Skeletal muscle satellite cell (primary cell): ENCODE measurements around the gene PIK3R4.

Experiments
- H3K27me3 ChIP-seq: 2 replicates; pipeline ENCODE4 v1.7.0; 2013; ENCODE audit warnings: low read length; ENCODE audit not compliant: control insufficient read depth, insufficient read depth
- H3K36me3 ChIP-seq: 2 replicates; pipeline ENCODE4 v1.7.0; 2013; ENCODE audit warnings: mild to moderate bottlenecking, control low read depth, low read length; ENCODE audit not compliant: insufficient read depth
- H3K4me1 ChIP-seq: 2 replicates; pipeline ENCODE4 v1.7.0; 2013; ENCODE audit warnings: low read length; ENCODE audit not compliant: control insufficient read depth, insufficient read depth
- H3K4me2 ChIP-seq: 2 replicates; pipeline ENCODE4 v1.7.0; 2013; ENCODE audit warnings: mild to moderate bottlenecking, low read length
- H3K4me3 ChIP-seq: 2 replicates; pipeline ENCODE4 v1.7.0; 2013; ENCODE audit warnings: low read length
- H3K9ac ChIP-seq: 2 replicates; pipeline ENCODE4 v1.7.0; 2013; ENCODE audit warnings: mild to moderate bottlenecking, low read depth, low read length, moderate library complexity
- H3K9me3 ChIP-seq: replicated peaks from 2 replicates; pipeline ENCODE4 v1.7.0; 2013; ENCODE audit warnings: mild to moderate bottlenecking, control low read depth, low read length

PIK3R4 gene

DNA sequence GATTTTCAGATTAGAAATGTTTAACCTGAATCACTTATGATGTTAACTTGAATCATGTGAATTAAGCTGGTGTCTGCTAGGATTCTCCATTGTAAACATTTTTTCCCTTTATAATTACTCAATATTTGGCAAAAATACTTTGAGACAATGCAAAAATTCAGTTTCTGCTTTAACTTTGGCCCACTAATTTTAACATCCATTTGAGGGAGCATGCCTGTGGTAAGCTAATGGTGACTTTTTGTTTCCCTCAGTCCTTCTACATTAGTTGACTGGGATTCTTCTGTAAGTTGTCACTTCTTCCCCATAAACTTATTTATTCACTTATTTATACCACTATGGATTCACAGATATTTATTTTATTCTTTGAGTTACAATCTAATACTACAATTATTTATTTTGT lies 59.3 kb downstream of the PIK3R4 start:
- Histone ChIP-seq H3K4me3 (no peak overlapping the region), H3K9ac (no peak overlapping the region), H3K27me3 (no peaks in the 10 kb centered on the region), H3K4me2 (no peak overlapping the region), H3K4me1 (peaks cover 6% of the 10 kb centered on the region), H3K36me3 (peaks cover 34% of the 10 kb centered on the region), H3K9me3 (no peaks in the 10 kb centered on the region)

DNA sequence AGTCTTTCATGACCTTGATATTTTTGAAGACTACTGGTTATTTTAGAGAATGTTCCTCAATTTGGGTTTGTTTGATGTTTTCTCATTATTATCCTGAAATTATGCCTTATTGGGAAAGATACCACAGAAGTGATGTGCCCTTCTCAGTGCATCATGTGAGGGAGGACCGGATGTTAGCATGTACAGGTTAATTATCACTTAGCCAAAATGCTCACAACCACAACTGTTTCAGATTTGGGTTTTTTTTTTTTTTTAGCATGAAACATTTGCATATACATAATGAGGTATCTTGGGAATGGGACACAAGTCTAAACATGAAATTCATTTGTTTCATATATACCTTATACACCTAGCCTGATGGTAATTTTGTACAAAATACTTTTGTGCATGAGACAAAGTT lies 59.8 kb downstream of the PIK3R4 start:
- Histone ChIP-seq H3K4me1 (peaks cover 6% of the 10 kb centered on the region), H3K4me2 (no peak overlapping the region), H3K27me3 (no peaks in the 10 kb centered on the region), H3K9me3 (no peaks in the 10 kb centered on the region), H3K36me3 (peaks cover 39% of the 10 kb centered on the region), H3K9ac (no peak overlapping the region), H3K4me3 (no peak overlapping the region)

DNA sequence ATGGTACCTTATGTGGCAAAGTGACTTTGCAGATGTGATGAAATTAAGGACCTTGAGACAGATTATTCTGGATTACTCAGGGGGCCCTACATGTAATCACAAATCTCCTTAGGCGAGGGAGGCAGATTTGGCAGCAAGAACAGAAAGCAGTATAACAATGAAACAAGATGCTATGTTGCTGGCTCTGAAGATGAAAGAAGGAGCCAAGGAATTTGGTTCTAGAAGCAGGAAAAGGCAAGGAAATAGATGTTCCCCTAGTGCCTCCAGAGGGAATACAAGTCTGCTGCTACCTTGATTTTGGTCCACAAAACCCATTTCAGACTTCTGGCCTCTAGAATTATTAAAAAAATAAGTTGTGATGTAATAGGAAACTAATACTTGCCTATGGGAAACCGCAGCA lies 64.5 kb downstream of the PIK3R4 start:
- H3K9me3 ChIP-seq, result no peaks in the 10 kb centered on the region
- no peak overlapping the region for H3K4me2 ChIP-seq
- H3K9ac ChIP-seq, result no peak overlapping the region
- H3K4me1 ChIP-seq, result no peaks in the 10 kb centered on the region
- no peak overlapping the region for H3K4me3 ChIP-seq
- H3K36me3 ChIP-seq, result peaks cover 47% of the 10 kb centered on the region
- H3K27me3 ChIP-seq, result no peaks in the 10 kb centered on the region

DNA sequence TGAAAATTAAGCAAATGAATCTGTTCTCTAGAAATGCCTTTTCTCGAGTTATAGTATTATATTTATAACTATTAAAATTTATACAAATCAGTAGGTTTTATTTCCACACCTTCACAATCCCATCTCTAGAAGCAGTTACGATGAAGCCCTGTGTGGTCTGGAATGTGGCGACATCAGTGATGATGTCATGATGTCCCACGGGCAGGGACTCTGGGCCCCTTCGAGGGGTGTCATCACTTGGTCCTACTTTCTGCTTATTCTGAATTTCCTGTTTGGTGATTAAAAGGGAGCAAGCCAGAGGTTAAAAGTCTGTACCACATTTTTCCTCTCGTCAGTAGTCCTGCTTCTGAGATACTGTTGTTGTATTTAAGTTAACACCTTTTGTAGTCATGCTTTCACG lies 67.4 kb downstream of the PIK3R4 start:
- Histone ChIP-seq H3K27me3 (no peaks in the 10 kb centered on the region), H3K9me3 (no peaks in the 10 kb centered on the region), H3K4me2 (no peak overlapping the region), H3K4me1 (no peaks in the 10 kb centered on the region), H3K36me3 (peaks cover 46% of the 10 kb centered on the region), H3K4me3 (no peak overlapping the region), H3K9ac (no peak overlapping the region)

DNA sequence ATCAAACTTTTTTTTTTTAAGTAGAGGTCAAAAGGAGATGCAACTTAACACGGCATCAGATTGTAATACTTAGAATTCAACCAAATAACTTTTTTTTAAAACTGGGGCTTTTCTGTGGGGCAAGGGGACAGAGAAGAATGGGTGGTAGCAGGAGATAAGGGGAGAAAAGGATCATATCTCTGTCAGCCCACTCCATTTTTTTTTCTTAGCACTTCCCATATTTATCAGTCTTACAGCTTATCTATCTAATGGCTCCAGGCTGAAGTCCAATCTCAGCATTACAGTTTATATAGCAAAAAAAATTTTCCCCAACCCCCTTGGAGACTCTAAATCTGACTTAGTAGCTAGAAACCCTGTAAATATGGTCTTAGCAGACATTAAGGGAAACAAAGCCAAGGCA lies 69.3 kb downstream of the PIK3R4 start:
- Histone ChIP-seq H3K27me3 (no peaks in the 10 kb centered on the region), H3K9ac (no peak overlapping the region), H3K9me3 (no peaks in the 10 kb centered on the region), H3K4me1 (no peaks in the 10 kb centered on the region), H3K4me2 (no peak overlapping the region), H3K36me3 (peaks cover 29% of the 10 kb centered on the region), H3K4me3 (no peak overlapping the region)

DNA sequence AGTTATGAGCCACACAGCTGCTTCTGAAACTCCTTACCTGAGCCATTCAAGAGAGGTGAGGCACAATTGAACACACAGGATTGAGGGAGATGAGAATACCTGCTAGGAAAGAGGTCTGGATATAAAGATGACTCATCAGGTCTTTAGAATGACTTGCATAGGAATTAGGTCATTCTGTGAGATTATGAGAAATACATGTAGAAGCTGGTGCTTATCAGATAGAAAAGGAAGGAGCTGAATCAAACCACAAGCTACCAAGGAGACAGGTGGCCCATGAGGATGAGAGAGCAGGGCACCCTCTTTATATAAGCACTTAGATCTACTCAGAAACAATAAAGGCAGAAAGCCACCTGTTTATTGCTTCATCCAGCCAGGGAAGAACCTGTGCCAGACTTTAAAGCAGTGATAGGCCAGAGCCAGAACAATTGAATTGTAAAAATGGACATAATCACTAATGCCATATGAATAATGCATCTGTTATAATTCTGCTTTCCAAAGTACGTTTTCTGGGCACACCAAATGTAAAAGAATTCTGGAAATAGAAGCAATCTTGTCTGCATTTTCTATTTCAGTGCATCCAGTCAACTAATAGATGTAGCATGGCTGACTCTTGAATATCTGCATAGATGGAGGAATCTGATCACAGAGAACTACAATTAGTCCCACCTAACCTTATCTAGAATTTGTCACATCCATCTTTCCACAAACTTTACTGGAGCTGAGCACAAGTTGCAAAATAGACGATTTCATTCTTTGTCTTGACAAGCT lies 74.9 kb downstream of the PIK3R4 start:
- no peak overlapping the region for H3K4me2 ChIP-seq
- H3K4me1 ChIP-seq, result no peaks in the 10 kb centered on the region
- no peak overlapping the region for H3K4me3 ChIP-seq
- peaks cover 7% of the 10 kb centered on the region for H3K36me3 ChIP-seq
- H3K9me3 ChIP-seq, result no peaks in the 10 kb centered on the region
- no peak overlapping the region for H3K9ac ChIP-seq
- H3K27me3 ChIP-seq, result no peaks in the 10 kb centered on the region

DNA sequence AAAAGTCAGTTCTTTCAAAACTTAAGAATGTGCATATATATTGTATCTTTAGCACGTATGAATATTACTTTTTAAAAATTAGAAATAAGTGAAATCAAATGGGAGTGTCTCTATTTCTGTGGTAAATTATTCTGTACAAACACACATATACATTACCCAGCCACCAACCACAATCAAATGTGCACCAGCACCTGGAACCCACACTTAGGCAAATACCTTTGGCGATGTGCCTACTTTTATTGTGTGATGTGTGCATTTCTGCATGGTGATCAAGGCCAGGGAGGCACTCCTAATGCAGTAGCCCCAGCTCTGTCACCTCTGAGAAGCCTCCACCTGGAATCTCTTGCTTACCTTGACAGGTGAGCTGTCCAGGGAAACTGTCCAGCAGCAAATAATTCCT lies 76.9 kb downstream of the PIK3R4 start:
- no peaks in the 10 kb centered on the region for H3K27me3 ChIP-seq
- no peak overlapping the region for H3K9ac ChIP-seq
- no peaks in the 10 kb centered on the region for H3K9me3 ChIP-seq
- no peak overlapping the region for H3K4me2 ChIP-seq
- peaks cover 4% of the 10 kb centered on the region for H3K36me3 ChIP-seq
- no peak overlapping the region for H3K4me3 ChIP-seq
- H3K4me1 ChIP-seq, result no peaks in the 10 kb centered on the region

DNA sequence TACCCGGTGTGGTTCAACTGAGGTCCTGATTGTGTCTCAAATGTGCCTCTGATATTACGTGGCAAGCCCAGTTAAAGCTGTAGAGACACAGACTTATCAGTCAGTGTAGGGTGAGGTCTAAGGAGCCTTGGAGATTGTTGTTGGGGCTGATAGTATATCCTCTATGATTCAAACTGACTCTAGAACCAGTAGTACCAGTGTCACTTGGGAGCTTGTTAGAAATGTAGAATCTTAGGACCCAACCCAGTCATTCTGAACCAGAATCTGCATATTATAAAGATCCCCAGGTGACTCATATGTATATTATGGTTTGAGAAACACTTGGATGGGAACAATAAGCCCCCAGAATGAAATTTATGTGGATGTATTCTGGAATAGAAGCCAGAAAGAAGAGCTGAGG lies 83.5 kb downstream of the PIK3R4 start:
- Histone ChIP-seq H3K4me2 (no peak overlapping the region), H3K4me3 (no peak overlapping the region), H3K27me3 (no peaks in the 10 kb centered on the region), H3K9ac (no peak overlapping the region), H3K9me3 (no peaks in the 10 kb centered on the region), H3K4me1 (peaks cover 10% of the 10 kb centered on the region), H3K36me3 (no peaks in the 10 kb centered on the region)

DNA sequence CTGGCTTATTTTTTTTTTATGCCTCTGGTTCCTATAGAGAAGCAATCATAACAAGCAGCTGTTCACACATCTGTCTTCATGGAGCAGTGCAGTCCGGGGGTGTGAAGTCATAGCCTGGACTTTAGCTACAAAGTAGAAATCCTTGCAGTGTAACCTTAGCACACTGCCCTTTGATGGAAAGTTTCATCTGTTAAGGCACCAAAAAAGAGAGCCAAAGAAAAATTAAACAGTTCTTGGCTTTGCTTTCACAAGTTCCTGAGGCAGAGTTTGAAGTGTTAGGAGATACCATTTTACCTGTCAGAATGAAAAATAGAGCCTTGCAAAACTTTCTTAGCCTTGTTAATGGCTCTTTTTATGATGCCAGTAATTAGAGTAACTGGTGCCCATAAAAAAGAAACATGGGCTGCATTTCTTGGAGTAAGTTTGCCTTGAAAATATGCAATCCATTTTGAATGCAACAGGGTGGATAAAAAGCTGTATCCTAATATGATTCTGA lies 84.1 kb downstream of the PIK3R4 start:
- no peaks in the 10 kb centered on the region for H3K36me3 ChIP-seq
- H3K9ac ChIP-seq, result no peak overlapping the region
- no peak overlapping the region for H3K4me2 ChIP-seq
- H3K9me3 ChIP-seq, result no peaks in the 10 kb centered on the region
- no peaks in the 10 kb centered on the region for H3K27me3 ChIP-seq
- peaks cover 10% of the 10 kb centered on the region for H3K4me1 ChIP-seq
- no peak overlapping the region for H3K4me3 ChIP-seq

DNA sequence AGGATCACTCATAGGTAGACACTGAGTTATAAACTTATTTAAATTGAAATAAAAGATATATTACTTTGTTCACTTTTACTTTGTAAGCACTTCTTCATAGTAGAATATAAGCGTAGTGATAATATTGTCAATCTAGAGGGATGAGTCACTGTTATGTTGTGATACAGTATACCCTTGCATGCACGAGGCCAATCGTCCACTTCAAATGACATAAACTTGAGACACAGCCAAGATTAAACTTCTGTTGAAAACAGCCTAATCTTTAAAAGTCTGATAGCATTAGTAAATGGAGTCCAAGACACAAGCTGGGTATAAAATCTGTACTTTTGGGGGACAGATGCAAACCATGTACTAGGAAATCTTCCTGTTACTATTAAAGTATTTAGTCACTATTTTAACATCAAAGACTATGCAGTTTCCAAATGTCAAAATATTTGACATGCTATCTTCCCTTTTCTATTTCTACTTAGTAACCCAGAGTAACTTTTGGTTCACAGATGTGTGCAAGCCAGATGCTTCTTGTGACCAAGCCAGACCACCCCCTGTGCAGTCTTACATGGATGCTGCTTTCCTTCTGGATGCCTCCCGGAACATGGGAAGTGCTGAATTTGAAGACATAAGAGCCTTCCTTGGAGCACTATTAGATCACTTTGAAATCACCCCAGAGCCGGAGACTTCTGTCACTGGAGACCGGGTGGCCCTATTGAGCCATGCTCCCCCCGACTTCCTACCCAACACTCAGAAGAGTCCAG lies 85.3 kb downstream of the PIK3R4 start:
- H3K9ac ChIP-seq, result no peak overlapping the region
- H3K9me3 ChIP-seq, result no peaks in the 10 kb centered on the region
- H3K4me2 ChIP-seq, result no peak overlapping the region
- H3K4me3 ChIP-seq, result no peak overlapping the region
- no peaks in the 10 kb centered on the region for H3K27me3 ChIP-seq
- no peaks in the 10 kb centered on the region for H3K36me3 ChIP-seq
- H3K4me1 ChIP-seq, result peaks cover 10% of the 10 kb centered on the region

DNA sequence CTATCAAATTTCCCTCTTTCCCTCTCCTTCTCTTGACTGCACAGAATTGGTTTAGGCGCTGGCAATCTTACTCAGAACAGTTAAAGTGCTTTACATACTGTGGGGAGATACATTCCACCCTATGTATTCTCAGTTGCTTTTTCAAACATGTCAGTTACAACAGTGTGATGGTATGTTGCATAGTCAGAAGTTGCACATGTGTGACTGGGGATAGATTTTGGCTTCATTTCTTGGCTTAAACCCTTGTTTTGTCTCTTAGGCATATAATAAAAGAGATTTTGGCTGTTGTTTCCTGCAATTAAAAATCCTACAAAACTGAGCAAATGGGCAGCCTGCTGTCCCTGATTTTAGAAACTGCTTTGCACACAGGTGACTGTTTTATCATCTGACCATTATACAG lies 86.7 kb downstream of the PIK3R4 start:
- no peak overlapping the region for H3K4me3 ChIP-seq
- peaks cover 10% of the 10 kb centered on the region for H3K4me1 ChIP-seq
- H3K36me3 ChIP-seq, result no peaks in the 10 kb centered on the region
- H3K9ac ChIP-seq, result no peak overlapping the region
- H3K27me3 ChIP-seq, result no peaks in the 10 kb centered on the region
- no peak overlapping the region for H3K4me2 ChIP-seq
- no peaks in the 10 kb centered on the region for H3K9me3 ChIP-seq

DNA sequence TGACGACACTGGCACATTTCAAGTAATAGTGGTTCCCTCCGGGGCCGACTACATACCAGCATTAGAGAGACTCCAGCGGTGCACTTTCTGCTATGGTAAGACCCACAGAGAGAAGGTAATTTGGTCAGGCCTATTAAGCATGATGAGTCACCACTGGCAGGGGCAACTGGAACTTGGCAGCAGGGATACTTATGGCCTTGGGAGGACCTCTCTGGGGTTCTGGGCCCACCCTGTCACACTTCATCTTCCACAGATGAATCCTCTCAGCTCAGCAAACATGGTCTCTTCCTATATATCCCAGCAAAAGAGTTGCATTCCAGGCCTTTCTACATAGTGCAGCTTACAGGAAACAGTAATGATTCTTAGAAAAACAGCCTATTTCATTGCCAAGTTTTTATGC lies 88.0 kb downstream of the PIK3R4 start:
- peaks cover 10% of the 10 kb centered on the region for H3K4me1 ChIP-seq
- H3K36me3 ChIP-seq, result no peaks in the 10 kb centered on the region
- H3K9ac ChIP-seq, result no peak overlapping the region
- no peaks in the 10 kb centered on the region for H3K27me3 ChIP-seq
- no peaks in the 10 kb centered on the region for H3K9me3 ChIP-seq
- H3K4me2 ChIP-seq, result no peak overlapping the region
- no peak overlapping the region for H3K4me3 ChIP-seq
